GM12874 (cell line): ENCODE results near the gene AGK.

Experiments
- CTCF ChIP-seq: IDR thresholded peaks from 2 replicates; pipeline ENCODE4 v1.5.1; 2011; ENCODE audit warnings: low read depth, mild to moderate bottlenecking, control low read depth, low read length, moderate library complexity; ENCODE audit not compliant: insufficient read depth

AGK gene

GRCh38 chr7:141534757-141535737 lies 16.2 kb upstream of the AGK start:
- TF ChIP-seq CTCF: no peak

- TF ChIP-seq CTCF: no peak
These were observed 13.3 kb upstream of the AGK start for GRCh38 chr7:141537906-141538305.

DNA sequence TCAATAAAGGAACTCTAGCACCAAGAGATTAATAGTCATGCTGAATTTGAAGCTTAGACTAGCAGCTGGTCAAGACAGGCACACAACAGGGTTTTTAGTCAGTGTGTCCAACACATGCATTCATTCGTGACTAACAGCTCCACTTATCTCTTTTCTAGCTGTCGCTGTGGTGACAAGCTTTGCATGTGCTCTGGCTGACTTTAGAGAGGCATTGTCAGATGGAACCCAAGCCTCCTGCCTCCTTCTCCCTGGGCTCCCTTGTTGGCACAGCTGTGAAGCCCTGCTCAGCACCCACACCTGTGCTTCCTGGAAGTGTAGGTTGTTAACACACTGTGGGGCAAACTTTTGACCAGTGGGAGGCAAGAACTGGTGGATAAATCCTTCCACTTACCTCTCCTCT lies 9.8 kb upstream of the AGK start:
- TF ChIP-seq CTCF: no peak

- no peak for TF ChIP-seq CTCF
These were observed 6.4 kb upstream of the AGK start for GRCh38 chr7:141544831-141545230.

- no peak for TF ChIP-seq CTCF
These were observed 1.6 kb upstream of the AGK start for GRCh38 chr7:141549582-141549981.

- TF ChIP-seq CTCF: no peak
These were observed 670 bp upstream of the AGK start for GRCh38 chr7:141550386-141551093.

- TF ChIP-seq CTCF: no peak
These were observed 572 bp downstream of the AGK start for GRCh38 chr7:141551782-141552181.
